Hippocampal formation (tissue), 2 donors: ENCODE data around the gene EP400.
"Not testable (repeated sequence)": the region's sequence is repeated elsewhere in the genome, so short reads cannot be mapped to it uniquely, and the experiment has no call there.

ENCODE experiments used
- DNase-seq, 2 donors: peaks; one replicate each; lab custom pipeline; 2025; lab: John Stamatoyannopoulos, UW

EP400 gene

DNA sequence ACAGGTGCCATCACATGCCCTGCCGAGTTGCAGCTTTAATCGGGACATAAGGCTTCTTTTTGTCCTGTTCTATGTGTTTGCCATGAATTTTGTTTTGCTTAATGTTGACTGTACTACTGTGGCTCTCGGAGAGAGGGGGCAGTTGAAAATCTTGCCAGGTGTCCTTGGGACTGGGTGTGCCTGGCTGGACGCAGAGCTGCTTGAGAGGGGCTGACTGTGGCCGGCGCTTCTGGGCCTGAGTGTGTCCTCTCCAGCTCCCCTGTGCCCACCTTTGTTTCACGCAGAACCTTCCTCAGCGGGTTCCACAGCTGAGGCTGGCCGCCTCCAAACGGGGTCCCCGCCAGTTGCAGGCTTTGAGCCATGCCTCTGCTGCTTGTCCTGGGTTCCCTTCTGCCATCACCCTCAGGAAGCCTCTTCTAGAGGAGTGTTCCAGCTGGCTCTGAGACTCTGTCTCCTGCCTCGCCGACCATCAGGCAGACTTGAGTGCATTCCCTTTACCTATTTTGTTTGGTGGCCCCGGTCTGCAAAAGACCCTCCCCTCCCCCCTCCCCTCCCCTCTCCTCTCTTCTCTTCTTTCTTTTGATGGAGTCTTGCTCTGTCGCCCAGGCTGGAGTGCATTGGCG is 144.6 kb downstream of the EP400 start:
- DNase-seq: no peak

DNA sequence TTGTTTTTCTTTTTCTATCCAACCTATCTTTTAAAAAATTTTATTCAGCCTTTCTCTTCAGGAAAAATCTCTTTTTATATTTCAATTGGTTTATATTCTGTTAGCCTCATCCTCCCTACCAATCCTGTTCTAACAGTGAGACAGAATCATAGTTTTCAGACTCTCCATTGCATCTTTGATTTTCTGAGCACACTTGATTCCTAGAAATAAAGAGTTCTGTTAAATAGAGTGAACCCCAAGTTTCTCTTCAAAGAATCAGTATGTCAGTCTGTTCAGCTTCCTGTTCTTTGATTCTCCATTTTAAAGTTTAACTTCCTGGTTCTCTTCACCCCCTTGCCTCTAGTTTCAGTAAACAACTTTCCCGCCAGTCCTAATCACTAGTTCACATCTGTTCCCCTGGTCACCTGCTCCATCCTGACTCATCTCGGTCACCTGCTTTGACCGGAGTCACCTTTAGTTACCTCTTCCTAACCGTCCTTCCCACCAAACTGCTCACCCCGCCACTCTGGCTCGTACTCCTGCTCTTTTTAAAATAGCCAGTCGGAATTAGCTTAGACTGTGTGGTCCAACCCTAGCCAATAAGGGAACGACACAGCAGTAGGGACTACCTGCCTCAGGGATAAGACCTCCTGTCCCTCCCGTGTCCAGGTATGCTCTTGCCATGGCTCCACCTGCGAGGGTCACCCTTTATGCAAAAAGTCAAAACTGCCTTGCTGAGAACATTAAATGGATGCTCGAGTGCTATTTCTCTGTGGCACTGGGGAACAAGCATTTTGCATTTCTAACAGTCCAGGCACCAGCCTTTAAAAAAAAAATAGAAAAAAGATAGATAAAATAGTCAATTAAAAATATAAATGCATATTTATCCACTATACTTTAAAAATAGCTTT is 146.0 kb downstream of the EP400 start:
- no peak for DNase-seq

DNA sequence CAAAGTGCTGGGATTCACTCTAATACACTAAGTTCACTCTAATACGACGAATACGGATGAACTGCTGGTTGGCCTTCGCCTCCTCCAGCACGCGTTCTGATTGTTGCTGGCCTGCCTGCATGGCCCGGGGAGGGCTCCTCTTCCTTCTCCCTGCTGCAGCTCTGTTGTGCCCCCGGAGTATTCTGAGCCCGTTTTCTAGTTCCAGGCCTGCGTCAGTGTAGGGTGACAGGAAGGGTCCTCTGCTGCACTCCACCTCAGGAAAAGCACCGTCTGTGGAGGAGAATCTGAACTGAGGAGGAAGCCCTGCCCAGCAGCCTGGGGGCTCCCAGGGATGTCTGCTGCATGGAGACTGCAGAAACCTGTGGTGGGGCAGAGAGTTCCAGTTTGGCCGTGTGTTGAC is 150.0 kb downstream of the EP400 start:
- DNase-seq: no peak

DNA sequence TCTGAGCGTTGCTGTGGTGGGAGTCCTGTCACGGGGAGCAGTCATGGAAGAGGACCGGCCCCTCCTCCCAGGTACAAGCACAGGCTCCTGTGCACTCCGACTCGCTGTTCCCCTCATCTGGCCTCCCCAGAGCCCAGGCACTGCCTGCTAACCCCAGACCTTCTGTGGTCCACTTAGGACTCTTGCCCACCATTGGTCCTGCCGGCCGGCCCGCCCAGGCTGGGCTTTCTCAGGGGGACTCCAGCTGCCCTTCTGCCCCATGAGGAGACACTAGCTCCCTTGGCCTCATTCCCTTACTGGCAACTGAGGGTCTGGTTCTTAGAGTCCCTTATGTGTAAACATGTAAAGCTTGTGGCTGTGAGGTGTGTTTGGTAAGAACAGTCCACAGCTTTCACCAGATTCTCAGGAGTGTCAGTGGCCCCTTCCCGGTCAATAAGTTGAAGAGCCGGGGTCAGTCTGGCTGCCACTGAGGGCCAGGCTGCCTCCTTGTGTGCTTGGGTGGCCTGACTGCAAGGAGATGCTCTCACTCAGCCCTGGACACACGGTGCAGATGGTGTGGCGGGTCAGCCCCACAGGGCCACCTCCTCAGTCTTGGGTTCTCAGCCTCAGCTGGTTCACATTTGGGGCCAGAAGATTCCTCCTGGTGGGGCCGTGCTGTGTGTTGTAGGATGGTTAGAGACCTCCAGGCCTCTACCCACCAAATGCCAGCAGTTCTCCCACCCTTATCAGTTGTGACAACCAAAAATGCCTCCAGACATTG is 150.7 kb downstream of the EP400 start:
- no peak for DNase-seq

DNA sequence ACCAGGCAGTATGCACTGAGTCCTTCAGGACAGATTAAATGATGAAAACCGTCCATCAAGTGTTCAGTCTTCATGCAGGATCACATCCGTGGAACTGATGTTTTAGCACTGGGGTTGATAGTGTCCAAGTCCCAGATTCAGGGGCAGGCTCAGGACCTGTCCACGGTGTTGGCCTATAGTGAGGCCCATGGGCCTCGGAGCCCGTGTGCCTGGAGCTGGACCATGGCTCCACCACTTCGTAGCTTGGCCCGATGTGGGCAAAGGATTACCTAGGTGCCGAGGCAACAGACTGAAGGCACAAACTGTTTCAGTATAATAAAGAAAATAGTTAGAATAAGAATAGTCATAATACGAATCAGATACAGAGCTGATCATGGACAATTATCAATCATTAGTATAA is 152.6 kb downstream of the EP400 start:
- no peak for DNase-seq

DNA sequence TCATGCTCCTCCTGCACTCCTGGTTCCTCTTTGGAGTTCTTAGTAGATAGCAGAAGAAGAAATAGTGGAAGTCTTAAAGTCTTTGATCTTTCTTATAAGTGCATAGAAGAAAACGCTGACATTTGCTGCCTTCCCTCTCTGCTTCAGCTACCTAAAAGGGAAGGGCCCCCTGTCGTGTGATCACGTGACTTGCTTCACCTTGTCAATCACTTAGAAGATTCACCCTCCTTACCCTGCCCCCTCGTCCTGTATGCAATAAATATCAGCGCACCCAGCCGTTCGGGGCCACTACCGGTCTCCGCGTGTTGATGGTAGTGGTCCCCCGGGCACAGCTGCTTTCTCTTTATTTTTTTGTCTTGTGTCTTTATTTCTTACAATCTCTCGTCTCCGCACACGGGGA is 153.3 kb downstream of the EP400 start:
- not testable (repeated sequence) for DNase-seq

DNA sequence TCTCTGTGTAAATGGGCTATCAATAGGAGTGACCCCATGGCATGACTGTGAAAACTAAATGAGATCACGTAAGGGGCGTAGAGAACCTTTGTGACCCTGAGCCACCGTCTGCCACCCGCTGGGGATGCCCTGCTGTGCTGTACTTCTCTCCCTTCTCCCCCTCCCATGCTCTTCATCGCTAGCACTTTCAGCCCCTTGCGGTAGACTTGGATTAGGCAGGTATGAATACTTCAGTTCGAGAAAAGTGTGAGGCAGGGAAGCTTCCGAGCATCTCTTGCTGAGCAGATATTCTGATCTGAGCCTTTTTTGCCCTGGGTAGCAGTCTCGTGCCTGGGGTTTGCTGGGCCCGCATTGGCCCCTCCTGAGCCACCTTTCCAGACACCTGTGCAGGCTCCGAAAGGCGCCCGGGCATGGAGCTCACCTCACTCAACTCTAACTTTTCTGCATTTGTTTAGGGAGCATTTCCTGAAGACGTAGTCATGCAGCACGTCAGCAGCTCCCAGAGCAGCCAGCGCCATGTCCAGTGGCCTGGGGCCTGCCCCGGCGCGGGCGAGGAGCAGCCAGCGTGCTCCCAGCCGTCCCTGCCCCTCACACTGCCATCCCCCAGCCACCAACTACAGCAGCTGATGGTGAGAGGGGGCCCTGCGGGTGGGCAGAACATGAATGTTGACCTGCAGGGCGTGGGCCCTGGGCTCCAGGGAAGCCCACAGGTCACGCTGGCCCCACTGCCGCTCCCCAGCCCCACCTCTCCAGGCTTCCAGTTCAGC is 154.0 kb downstream of the EP400 start:
- DNase-seq: no peak

DNA sequence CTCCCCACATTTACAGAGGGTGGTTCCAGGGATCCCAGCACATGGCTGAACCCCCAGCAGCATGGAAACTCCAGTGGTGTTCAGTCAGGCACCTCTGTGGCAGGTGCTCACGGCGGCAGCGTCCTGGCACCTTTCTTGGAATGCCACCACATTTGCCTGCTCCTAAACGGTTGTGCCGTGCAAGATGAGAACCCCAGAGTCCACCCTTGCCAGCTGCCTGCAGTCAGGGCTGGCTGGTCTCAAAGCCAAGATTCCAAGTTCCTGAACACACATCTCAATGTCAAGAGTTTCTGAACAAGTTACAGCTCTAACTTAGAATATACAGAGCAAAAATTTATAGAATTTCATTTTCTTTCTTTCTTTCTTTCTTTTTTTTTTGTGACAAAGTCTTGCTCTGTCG is 155.7 kb downstream of the EP400 start:
- DNase-seq: no peak

DNA sequence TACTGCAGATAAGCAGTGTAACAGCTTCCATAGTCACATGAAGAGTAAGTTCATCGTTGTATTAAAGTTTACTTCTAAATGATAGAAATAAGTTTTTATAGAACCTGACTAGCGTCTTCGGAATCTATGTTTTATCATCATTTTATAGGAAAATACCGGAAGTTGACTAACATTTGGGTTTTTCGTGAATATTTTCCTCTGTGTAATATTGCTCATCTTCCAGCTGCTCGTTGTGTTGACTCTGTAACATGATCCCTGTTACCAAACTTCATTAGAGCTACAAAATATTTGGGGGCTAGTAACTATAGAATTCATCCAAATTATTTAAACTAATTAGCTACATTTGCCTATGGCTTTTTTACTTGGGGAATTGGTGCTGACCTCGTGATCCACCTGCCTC is 157.2 kb downstream of the EP400 start:
- no peak for DNase-seq

DNA sequence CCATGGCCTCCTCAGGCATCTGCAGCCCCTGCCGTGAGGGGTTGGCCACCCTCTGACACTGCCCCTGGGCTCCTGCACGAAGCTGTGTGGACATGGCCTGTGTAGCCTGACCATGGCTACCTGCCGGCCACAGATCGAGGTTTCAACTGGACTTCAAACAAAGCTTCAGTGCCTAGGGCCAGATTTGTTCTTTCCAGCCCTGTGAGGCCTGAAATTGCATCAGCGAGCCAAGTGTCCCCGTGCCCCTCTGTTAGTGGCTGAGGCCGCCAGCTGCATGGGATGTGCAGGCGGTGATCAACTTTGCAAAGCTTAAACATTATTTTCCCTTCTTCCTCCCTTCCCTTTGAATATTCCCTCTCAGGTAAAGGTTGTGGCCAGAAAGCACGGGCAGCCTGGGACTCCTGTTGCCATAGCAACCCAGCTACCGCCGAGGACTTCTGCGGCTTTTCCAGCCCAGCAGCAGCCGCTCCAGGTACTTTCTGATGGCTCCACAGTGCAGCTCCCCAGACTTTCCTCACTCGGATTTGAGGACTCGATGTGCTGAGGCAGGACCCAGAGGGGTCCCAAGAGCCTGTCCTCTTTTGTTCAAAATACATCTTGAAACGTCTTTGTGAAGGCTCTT is 158.6 kb downstream of the EP400 start:
- no peak for DNase-seq

DNA sequence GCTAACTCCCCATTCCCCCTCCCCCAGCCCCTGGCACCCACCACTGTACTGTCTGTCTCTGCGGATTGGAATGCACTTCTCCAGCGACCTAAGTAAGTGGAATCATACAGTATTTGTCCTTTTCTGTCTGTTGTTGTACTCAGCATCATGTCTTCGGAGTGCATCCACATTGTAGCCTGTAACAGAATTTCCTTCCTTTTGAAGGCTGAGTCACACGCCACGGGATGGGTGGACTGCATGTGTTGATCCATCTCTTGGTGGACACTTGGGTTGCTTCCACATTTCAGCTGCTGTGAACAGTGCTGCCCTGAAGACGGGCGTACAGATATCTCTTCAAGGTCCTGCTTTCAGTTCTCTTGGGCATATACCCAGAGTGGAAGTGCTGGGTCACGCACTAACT is 160.0 kb downstream of the EP400 start:
- DNase-seq: no peak

DNA sequence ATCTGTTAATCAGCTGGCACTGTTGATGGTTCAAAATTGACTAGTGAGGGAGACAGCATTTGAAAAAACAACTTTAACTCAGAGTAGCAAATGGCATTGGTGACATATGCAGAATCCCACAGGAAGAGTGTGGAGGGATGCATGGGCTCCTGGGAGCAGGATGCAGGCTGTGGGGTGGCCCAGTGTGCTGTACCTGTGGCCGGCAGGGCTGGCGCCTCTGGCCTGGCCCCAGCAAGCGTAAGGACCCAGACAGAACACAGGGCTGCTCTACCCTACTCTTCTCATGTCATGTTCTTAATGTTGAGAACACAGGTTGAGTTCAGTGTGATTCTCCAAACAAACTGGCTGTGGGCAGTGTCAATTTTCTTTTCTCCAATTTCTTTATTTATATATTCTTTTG is 160.9 kb downstream of the EP400 start:
- no peak for DNase-seq

DNA sequence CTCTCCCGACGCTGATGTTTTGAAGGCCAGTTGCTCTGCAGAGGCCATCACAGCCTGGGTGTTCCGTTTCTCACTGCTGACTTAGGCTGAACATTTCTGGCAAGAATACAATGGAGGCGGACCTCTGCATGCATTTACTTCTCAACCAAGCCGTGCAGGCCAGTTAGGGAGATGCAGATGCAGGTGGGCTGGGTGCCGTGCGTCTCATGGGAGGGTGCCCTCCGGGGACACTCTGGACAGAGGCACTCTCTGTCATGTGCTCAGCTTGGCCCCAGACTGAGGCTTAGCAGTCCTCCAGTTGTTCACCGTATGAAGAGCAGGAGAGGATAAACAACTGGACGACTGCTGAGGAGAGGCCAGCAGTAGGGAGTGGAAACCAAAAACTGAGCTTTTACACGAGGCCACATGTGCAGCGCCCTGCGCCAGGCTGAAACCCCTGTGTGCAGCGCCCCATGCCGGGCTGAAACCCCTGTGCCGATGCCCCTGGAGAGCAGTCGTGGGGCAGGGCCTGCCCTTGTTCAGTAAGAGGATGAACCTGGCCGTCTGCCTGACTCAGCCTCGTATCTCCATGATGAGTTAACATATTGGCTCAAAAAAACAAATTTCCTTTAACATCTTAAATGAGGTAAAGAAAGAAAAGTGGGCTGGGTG is 162.0 kb downstream of the EP400 start:
- no peak for DNase-seq

DNA sequence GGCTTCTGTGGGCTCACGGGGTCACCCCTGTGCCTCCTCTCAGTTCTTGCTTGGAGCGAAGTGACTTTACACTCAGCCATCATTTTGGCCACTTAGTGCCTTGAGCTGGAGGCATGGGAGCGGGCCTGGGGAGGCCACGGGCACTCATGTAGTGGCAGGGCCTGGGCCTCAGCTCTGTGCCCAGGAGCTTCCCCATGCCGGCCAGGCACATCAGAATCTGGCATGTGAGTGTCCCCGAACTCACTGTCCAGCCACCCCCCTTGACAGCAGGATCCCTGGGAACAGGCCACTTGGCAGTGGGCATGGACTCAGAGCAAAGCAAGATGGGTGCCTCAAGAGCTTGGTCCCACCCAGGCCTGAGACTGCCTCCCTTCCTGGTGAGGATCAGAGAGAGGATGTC is 164.9 kb downstream of the EP400 start:
- no peak for DNase-seq

DNA sequence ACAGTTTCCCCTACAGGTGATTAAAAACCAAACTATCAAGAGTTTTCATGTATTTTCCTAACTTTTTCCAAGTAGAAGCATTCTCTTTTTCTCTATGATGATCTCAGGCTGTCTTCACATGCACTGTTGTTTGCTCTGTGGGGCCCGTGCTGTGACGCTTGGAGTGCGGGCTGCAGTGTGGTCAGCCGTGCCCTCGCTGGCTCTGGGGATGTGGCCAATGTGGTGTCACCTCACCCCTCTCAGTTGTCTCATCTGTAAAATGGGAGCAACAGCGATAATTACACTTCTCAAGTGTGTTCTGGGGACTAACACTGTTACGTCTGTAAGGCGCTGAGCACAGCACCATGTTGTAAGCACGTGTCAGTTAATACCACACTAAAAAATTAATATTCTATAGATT is 165.8 kb downstream of the EP400 start:
- no peak for DNase-seq

DNA sequence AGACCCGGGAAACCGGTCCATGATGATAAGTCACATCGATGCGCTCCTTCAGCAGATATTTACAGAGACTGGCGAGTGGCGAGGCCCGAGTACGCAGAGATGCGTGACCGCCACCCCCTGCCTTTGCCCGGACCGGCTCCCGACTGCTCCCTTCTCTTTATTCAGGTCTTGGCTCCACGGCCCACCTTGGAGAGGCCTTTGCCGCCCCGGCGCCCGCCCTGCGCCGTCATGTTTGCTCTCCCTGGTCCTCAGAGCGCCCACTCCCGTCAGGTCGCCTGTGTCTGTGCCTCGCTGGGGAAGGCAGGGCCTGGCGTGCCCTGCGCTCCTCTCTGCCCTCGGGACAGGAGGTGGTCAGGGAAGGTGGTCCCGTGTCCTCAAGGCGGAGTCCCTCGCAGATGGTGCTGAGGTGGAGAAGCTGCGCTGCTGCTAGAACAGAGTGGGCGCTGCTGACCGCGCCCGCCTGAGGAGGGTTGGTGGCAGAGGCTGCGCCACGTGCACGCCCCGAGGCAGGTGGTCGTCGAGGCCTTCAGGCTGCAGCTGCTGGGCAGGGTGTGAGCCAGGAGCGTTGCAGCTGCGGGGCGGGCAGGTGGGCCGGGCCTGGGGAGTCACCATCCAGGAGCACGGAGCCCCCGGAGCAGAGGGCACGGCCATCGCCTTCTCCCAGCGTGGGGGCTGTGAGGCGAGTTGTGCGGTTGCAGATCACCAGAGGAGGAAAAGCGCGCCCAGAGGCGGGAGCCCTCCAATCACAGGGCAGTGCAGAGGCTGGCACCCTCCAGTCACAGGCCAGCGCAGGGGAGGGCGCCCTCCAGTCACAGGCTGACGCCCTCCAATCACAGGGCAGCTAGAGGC is 167.2 kb downstream of the EP400 start:
- no peak for DNase-seq

DNA sequence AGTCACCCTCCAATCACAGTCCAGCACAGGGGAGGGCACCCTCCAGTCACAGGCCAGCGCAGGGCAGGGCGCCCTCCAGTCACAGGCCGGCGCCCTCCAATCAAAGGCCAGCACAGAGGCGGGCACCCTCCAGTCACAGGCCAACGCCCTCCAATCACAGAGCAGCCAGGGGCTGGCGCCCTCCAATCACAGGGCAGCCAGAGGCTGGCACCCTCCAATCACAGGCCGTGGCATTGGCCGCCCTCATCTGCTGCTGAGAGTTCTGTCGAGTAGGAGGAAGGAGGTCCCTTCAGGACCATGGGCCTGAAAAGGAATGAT is 167.8 kb downstream of the EP400 start:
- no peak for DNase-seq

DNA sequence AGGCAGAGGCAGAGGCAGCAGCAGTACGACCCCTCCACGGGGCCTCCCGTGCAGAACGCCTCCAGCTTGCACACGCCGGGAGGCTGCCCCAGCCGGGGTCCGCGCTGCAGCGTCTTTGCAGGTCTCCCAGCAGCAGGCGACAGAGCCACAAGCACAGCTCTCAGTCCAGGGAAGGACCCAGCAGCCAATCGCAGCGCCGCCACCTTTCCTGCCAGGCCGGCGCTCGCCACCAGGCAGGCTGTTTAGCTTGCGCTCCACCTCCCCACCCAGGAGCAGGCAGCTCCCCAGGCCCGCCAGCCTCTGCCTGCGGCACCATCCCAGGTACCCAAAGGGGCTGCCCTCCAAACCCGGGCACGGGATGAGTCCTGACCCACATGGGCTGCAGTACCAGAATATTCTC is 169.1 kb downstream of the EP400 start:
- DNase-seq: no peak

DNA sequence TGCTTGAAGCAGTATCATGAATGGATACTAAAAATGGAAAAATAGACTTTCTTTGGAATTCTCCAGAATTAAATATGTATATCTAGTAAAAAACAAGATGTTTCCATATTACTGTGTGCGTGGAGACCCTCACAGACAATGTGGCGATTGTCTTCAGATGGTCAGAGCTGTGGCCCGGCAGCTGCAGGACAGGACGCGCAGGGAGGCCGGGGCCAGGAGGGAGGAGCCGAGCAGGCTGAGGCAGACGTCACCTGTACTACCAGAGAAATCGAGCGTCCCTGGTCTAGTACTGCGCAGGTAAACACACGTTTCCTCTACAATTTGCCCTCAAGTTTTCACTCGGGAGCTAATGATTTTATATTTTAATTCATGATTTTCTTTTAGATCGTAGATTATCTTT is 171.5 kb downstream of the EP400 start:
- no peak for DNase-seq

DNA sequence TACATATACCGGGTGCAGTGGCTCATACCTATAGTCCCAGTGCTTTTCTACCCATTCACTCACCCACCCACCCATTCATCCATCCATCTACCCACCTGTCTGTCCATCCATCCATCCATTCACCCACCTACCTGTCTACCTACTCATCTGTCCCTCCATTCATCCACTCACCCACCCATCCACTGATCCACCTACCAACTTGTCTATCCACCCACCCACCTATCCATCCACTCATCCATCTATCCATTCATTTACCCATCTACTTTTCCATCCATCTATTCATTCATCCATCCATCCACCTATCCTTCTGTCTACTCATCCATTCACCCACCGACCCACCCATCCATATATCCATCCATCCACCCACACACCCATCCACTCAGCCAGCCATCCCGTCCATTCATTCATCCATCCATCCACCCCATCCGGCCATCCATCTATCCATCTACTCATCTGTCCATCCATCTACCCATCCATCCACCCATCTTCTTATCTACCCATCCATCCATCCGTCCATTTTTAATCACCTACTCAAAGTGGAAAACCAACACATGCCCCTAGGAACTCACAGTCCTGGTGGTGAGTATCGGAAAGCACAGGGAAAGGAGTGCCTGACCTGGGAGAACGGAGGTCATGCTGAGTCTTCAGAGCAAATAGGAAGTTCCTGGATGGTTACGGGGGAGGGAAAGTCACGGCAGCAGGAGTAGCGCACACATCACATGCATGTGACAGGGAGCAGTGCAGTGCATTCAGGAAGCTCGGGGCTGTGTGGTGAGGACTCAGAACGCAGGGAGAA is 174.4 kb downstream of the EP400 start:
- DNase-seq: no peak
